Sciatic nerve (tissue), 2 donors: ENCODE data around the gene SORBS2. TPM values are rescaled to one million over a fixed set of nuclear protein-coding genes. Genes with fewer than 3 reads are reported as not detected.

Experiments
- ATAC-seq: fragments of 200-7000 bp; cut with Tn5 transposase; one replicate; pipeline ENCODE4 v1.9.1; 2020; ENCODE audit warnings: mild to moderate bottlenecking, moderate library complexity
- DNase-seq: peaks from one replicate; pipeline ENCODE4 v3.0.0-alpha.2; 2020; ENCODE audit warnings: low spot score
- intact Hi-C: fragments of 100-400 bp; cut with DNase I; formaldehyde crosslinking; loops from one replicate; pipeline ENCODE4 v1.14.2; 2022
- total RNA-seq: library from RNA; stranded (reverse); fragmentation: NEBNext Ultra II Directional; extraction: Animal tissue kit (Norgen Biotek cat#: 25700); gene quantifications from one replicate; pipeline ENCODE4 v1.2.1, GENCODE V29; 2021
- donor health status: DM: no; HTN: no; CAD: no.
- donor health status: DM: no; HTN: no; CAD: no.

SORBS2 gene
- total RNA-seq, 1 donor from 2014 or later: 101 TPM

- DNase-seq (no peak), ATAC-seq (no peak)
- intact Hi-C loops: no loop called here
Observed at GRCh38 chr4:185809121-185809520, 2.9 kb downstream of the SORBS2 start.

- DNase-seq: no peak
- ATAC-seq: no peak
- intact Hi-C loops: no loop called here
Observed at GRCh38 chr4:185805979-185806378, 6.0 kb downstream of the SORBS2 start.

GRCh38 chr4:185805262-185805802, 6.7 kb downstream of the SORBS2 start:
- no peak for ATAC-seq
- no peak for DNase-seq
- intact Hi-C loops: no loop called here

- ATAC-seq (no peak), DNase-seq (no peak)
Observed at GRCh38 chr4:185803022-185803421, 9.0 kb downstream of the SORBS2 start.

GRCh38 chr4:185801471-185801870, 10.5 kb downstream of the SORBS2 start:
- intact Hi-C loops: no loop called here
- DNase-seq (no peak), ATAC-seq (no peak)

More at GRCh38 chr4:185803022-185803421, 9.0 kb downstream of the SORBS2 start:
- intact Hi-C loops: no loop called here

GRCh38 chr4:185800266-185800945, 11.6 kb downstream of the SORBS2 start:
- DNase-seq (no peak), ATAC-seq (no peak)
- intact Hi-C loops: no loop called here

- DNase-seq (no peak), ATAC-seq (no peak)
- intact Hi-C loops: no loop called here
Observed at GRCh38 chr4:185799442-185799841, 12.6 kb downstream of the SORBS2 start.

- ATAC-seq (no peak), DNase-seq (no peak)
- intact Hi-C loops: no loop called here
Observed at GRCh38 chr4:185797596-185798338, 14.2 kb downstream of the SORBS2 start.

- intact Hi-C loops: no loop called here
- DNase-seq (no peak), ATAC-seq (no peak)
Observed at GRCh38 chr4:185797018-185797417, 15.0 kb downstream of the SORBS2 start.

- DNase-seq (no peak), ATAC-seq (no peak)
- intact Hi-C loops: no loop called here
Observed at GRCh38 chr4:185796176-185796575, 15.8 kb downstream of the SORBS2 start.

GRCh38 chr4:185794637-185795036, 17.4 kb downstream of the SORBS2 start:
- ATAC-seq: no peak
- DNase-seq: no peak
- intact Hi-C loops: no loop called here

GRCh38 chr4:185793716-185794115, 18.3 kb downstream of the SORBS2 start:
- no peak for DNase-seq
- intact Hi-C loops: no loop called here
- peak; percentile 44 for ATAC-seq

- DNase-seq (no peak), ATAC-seq (peak; percentile 25)
- intact Hi-C loops: no loop called here
Observed at GRCh38 chr4:185793116-185793485, 18.9 kb downstream of the SORBS2 start.

- ATAC-seq: peak; percentile 54
Observed at GRCh38 chr4:185792384-185793115, 19.4 kb downstream of the SORBS2 start.

GRCh38 chr4:185787926-185788679, 23.9 kb downstream of the SORBS2 start:
- no peak for ATAC-seq
- no peak for DNase-seq
- intact Hi-C loops: no loop called here

More at GRCh38 chr4:185792384-185793115, 19.4 kb downstream of the SORBS2 start:
- no peak for DNase-seq
- intact Hi-C loops: no loop called here

GRCh38 chr4:185786422-185786821, 25.6 kb downstream of the SORBS2 start:
- intact Hi-C loops: no loop called here
- ATAC-seq: no peak
- DNase-seq: no peak

- no peak for ATAC-seq
- intact Hi-C loops: no loop called here
- DNase-seq: no peak
Observed at GRCh38 chr4:185783574-185783973, 28.4 kb downstream of the SORBS2 start.

GRCh38 chr4:185782523-185782922, 29.5 kb downstream of the SORBS2 start:
- ATAC-seq (no peak), DNase-seq (no peak)
- intact Hi-C loops: no loop called here
